ENCODE results near the gene HHIPL1. TPM values are rescaled to one million over a fixed set of nuclear protein-coding genes. Genes with fewer than 3 reads are reported as not detected.
A peak's percentile ranks its signal among the peaks of the same experiment; 100 is the strongest.
"Not testable (repeated sequence)": the region's sequence is repeated elsewhere in the genome, so short reads cannot be mapped to it uniquely, and the experiment has no call there.

Gene HHIPL1
- total and polyA plus RNA-seq, 9 donors, result 1.4 to 2.8 (median 2.2) TPM

GRCh38 chr14:99635116-99635515 is 9.8 kb upstream of the HHIPL1 start:
- DNase-seq, result no peak
- Histone ChIP-seq H3K4me1 (ENCODE audit: control insufficient read depth, insufficient read depth, low read length) (no peaks in the 10 kb centered on the region), H3K27me3 (ENCODE audit: control insufficient read depth, insufficient read depth, low read length) (peaks cover 7% of the 10 kb centered on the region), H3K9me3 (replicated peaks; ENCODE audit: control insufficient read depth, low read depth, low read length) (no peaks in the 10 kb centered on the region), H3K4me3 (ENCODE audit: low read length) (no peak overlapping the region), H3K36me3 (ENCODE audit: control insufficient read depth, insufficient read depth, low read length) (no peaks in the 10 kb centered on the region), H3K27ac (ENCODE audit: low read length) (no peak overlapping the region)
- whole genome bisulfite sequencing (ENCODE audit: insufficient coverage), result 74% methylated on average over 8 of the region's 8 CpGs

GRCh38 chr14:99636487-99636886 is 8.4 kb upstream of the HHIPL1 start:
- no peak overlapping the region for H3K27ac ChIP-seq (ENCODE audit: low read length)
- H3K4me1 ChIP-seq (ENCODE audit: control insufficient read depth, insufficient read depth, low read length), result no peaks in the 10 kb centered on the region
- 52% methylated on average over 2 of the region's 5 CpGs for WGBS (ENCODE audit: insufficient coverage)
- H3K36me3 ChIP-seq (ENCODE audit: control insufficient read depth, insufficient read depth, low read length), result no peaks in the 10 kb centered on the region
- no peak overlapping the region for H3K4me3 ChIP-seq (ENCODE audit: low read length)
- DNase-seq, result no peak
- H3K9me3 ChIP-seq (replicated peaks; ENCODE audit: control insufficient read depth, low read depth, low read length), result no peaks in the 10 kb centered on the region
- H3K27me3 ChIP-seq (ENCODE audit: control insufficient read depth, insufficient read depth, low read length), result peaks cover 7% of the 10 kb centered on the region

DNA sequence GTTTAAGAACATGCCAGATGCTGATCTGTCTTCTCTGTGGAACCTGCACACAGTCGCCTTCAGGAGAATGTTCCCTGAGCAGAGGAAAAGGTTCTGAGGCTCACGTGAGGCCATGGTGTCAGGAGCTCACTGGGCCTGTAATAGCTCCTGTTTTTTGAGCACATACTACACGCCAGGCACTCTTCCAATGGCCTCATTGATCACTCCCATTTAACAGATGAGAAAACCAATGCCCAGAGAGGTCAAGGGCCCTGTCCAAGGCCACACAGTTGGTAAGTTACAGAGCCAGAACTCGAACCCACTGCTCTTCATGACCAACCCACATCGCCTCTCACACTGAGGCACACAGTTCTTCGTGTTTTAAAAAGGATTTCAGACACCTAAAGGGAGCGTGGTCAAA is 7.3 kb upstream of the HHIPL1 start:
- no peak overlapping the region for H3K4me3 ChIP-seq (ENCODE audit: low read length)
- 81% methylated on average over 3 of the region's 7 CpGs for WGBS (ENCODE audit: insufficient coverage)
- no peak overlapping the region for H3K27ac ChIP-seq (ENCODE audit: low read length)
- H3K27me3 ChIP-seq (ENCODE audit: control insufficient read depth, insufficient read depth, low read length), result peaks cover 7% of the 10 kb centered on the region
- H3K4me1 ChIP-seq (ENCODE audit: control insufficient read depth, insufficient read depth, low read length), result no peaks in the 10 kb centered on the region
- no peaks in the 10 kb centered on the region for H3K36me3 ChIP-seq (ENCODE audit: control insufficient read depth, insufficient read depth, low read length)
- no peaks in the 10 kb centered on the region for H3K9me3 ChIP-seq (replicated peaks; ENCODE audit: control insufficient read depth, low read depth, low read length)
- no peak for DNase-seq

DNA sequence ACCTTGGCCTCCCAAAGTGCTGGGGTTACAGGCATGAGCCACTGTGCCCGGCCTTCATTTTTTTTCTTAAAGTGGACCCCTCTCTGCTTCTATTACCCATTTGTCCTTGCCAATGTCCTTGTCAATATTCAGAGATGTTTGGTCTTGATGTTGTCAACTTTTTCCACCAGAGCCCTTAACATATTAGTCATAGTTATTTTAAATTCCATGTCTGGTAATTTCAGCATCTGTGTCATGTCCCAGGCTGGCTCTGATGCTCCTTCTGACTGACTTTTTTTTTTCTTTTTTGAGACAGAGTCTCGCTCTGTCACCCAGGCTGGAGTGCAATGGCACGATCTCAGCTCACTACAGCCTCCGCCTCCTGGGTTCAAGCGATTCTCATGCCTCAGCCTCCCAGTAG is 2.2 kb upstream of the HHIPL1 start:
- H3K9me3 ChIP-seq (replicated peaks; ENCODE audit: control insufficient read depth, low read depth, low read length); DNase-seq; H3K4me1 ChIP-seq (ENCODE audit: control insufficient read depth, insufficient read depth, low read length); H3K4me3 ChIP-seq (ENCODE audit: low read length); H3K36me3 ChIP-seq (ENCODE audit: control insufficient read depth, insufficient read depth, low read length); H3K27ac ChIP-seq (ENCODE audit: low read length): not testable (repeated sequence)
- peaks cover 24% of the 10 kb centered on the region for H3K27me3 ChIP-seq (ENCODE audit: control insufficient read depth, insufficient read depth, low read length)
- WGBS (ENCODE audit: insufficient coverage), result 100% methylated on average over 2 of the region's 5 CpGs

DNA sequence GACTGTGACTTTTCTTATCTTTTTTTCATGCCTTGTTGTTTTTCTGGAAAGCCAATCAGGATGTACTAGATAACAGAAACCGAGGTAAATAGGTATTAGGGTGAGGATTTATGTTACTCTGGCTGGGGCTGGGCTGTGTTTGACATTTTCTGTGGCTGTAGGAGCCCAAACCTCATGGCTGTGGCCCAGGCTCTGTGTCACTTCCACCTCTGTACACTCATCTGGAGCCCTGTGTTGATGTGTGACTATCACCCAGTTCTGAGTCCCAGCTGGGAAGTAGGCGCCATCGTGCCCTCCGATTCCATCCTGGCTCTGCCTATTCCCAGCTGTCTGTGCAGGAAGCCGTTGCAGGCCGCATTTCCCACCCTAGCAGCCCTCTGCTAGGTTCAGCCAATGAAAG is 1.6 kb upstream of the HHIPL1 start:
- Histone ChIP-seq H3K27ac (ENCODE audit: low read length) (no peak overlapping the region), H3K4me3 (ENCODE audit: low read length) (no peak overlapping the region), H3K9me3 (replicated peaks; ENCODE audit: control insufficient read depth, low read depth, low read length) (no peaks in the 10 kb centered on the region), H3K27me3 (ENCODE audit: control insufficient read depth, insufficient read depth, low read length) (peaks cover 24% of the 10 kb centered on the region), H3K36me3 (ENCODE audit: control insufficient read depth, insufficient read depth, low read length) (no peaks in the 10 kb centered on the region), H3K4me1 (ENCODE audit: control insufficient read depth, insufficient read depth, low read length) (peaks cover 8% of the 10 kb centered on the region)
- no peak for DNase-seq
- WGBS (ENCODE audit: insufficient coverage), result 90% methylated on average over 2 of the region's 6 CpGs

DNA sequence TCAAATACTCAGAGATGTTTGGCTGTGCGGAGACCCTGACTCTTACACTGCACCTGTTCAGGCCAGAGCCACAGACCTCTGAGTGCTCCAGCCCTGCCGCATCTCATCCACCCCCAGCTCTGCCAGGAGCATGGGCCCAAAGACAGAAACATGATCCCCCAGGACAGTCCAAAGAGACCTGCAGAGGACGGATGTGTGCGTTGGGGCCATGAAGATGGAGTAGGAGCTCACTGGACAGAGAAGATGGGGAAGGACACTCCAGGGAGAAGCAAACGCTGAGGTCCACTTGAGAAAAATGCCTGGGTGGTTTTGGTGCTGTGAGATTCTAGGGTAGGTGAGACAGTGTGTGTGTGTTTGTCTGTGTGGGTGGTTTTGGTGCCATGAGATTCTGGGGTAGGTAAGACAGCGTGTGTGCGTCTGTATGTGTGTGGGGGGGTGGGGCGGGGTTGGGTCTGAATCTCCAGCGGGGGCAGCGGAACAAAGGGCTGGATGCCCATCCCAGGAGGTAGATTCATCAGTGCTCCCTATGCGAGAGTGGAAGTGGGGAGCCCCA is 818 bp upstream of the HHIPL1 start:
- no peak overlapping the region for H3K27ac ChIP-seq (ENCODE audit: low read length)
- H3K4me3 ChIP-seq (ENCODE audit: low read length), result no peak overlapping the region
- WGBS (ENCODE audit: insufficient coverage), result 78% methylated on average over 10 of the region's 11 CpGs

GRCh38 chr14:99645545-99646505 is 896 bp downstream of the HHIPL1 start:
- WGBS (ENCODE audit: insufficient coverage), result 44% methylated on average over 28 of the region's 32 CpGs

More for the DNA sequence above, 818 bp upstream of the HHIPL1 start:
- Histone ChIP-seq H3K36me3 (ENCODE audit: control insufficient read depth, insufficient read depth, low read length) (no peaks in the 10 kb centered on the region), H3K4me1 (ENCODE audit: control insufficient read depth, insufficient read depth, low read length) (peaks cover 8% of the 10 kb centered on the region), H3K27me3 (ENCODE audit: control insufficient read depth, insufficient read depth, low read length) (peaks cover 24% of the 10 kb centered on the region), H3K9me3 (replicated peaks; ENCODE audit: control insufficient read depth, low read depth, low read length) (no peaks in the 10 kb centered on the region)
- DNase-seq, result no peak

GRCh38 chr14:99647411-99647810 is 2.5 kb downstream of the HHIPL1 start:
- Histone ChIP-seq H3K4me1 (ENCODE audit: control insufficient read depth, insufficient read depth, low read length) (peaks cover 8% of the 10 kb centered on the region), H3K27me3 (ENCODE audit: control insufficient read depth, insufficient read depth, low read length) (peaks cover 24% of the 10 kb centered on the region), H3K4me3 (ENCODE audit: low read length) (no peak overlapping the region), H3K27ac (ENCODE audit: low read length) (no peak overlapping the region), H3K36me3 (ENCODE audit: control insufficient read depth, insufficient read depth, low read length) (no peaks in the 10 kb centered on the region), H3K9me3 (replicated peaks; ENCODE audit: control insufficient read depth, low read depth, low read length) (no peaks in the 10 kb centered on the region)
- peak; percentile 48 for DNase-seq
- WGBS (ENCODE audit: insufficient coverage), result 18% methylated on average over 4 of the region's 7 CpGs

More at GRCh38 chr14:99645545-99646505, 896 bp downstream of the HHIPL1 start:
- H3K4me3 ChIP-seq (ENCODE audit: low read length), result peak overlapping the region; percentile 32
- no peaks in the 10 kb centered on the region for H3K9me3 ChIP-seq (replicated peaks; ENCODE audit: control insufficient read depth, low read depth, low read length)
- H3K27me3 ChIP-seq (ENCODE audit: control insufficient read depth, insufficient read depth, low read length), result peaks cover 24% of the 10 kb centered on the region
- H3K27ac ChIP-seq (ENCODE audit: low read length), result no peak overlapping the region
- H3K36me3 ChIP-seq (ENCODE audit: control insufficient read depth, insufficient read depth, low read length), result no peaks in the 10 kb centered on the region
- peaks cover 8% of the 10 kb centered on the region for H3K4me1 ChIP-seq (ENCODE audit: control insufficient read depth, insufficient read depth, low read length)
- DNase-seq, result no peak

GRCh38 chr14:99648027-99648784 is 3.3 kb downstream of the HHIPL1 start:
- Histone ChIP-seq H3K4me3 (ENCODE audit: low read length) (no peak overlapping the region), H3K27me3 (ENCODE audit: control insufficient read depth, insufficient read depth, low read length) (peaks cover 24% of the 10 kb centered on the region), H3K4me1 (ENCODE audit: control insufficient read depth, insufficient read depth, low read length) (peaks cover 8% of the 10 kb centered on the region), H3K36me3 (ENCODE audit: control insufficient read depth, insufficient read depth, low read length) (no peaks in the 10 kb centered on the region), H3K9me3 (replicated peaks; ENCODE audit: control insufficient read depth, low read depth, low read length) (no peaks in the 10 kb centered on the region), H3K27ac (ENCODE audit: low read length) (no peak overlapping the region)
- no peak for DNase-seq
- whole genome bisulfite sequencing (ENCODE audit: insufficient coverage), result 80% methylated on average over 6 of the region's 8 CpGs

GRCh38 chr14:99649219-99649618 is 4.3 kb downstream of the HHIPL1 start:
- Histone ChIP-seq H3K4me1 (ENCODE audit: control insufficient read depth, insufficient read depth, low read length) (peaks cover 10% of the 10 kb centered on the region), H3K9me3 (replicated peaks; ENCODE audit: control insufficient read depth, low read depth, low read length) (no peaks in the 10 kb centered on the region), H3K27me3 (ENCODE audit: control insufficient read depth, insufficient read depth, low read length) (peaks cover 22% of the 10 kb centered on the region), H3K4me3 (ENCODE audit: low read length) (no peak overlapping the region), H3K27ac (ENCODE audit: low read length) (no peak overlapping the region), H3K36me3 (ENCODE audit: control insufficient read depth, insufficient read depth, low read length) (no peaks in the 10 kb centered on the region)
- WGBS (ENCODE audit: insufficient coverage), result 81% methylated on average over 7 of the region's 8 CpGs
- DNase-seq, result no peak
